ENCODE results near the gene PCSK6.

DNA sequence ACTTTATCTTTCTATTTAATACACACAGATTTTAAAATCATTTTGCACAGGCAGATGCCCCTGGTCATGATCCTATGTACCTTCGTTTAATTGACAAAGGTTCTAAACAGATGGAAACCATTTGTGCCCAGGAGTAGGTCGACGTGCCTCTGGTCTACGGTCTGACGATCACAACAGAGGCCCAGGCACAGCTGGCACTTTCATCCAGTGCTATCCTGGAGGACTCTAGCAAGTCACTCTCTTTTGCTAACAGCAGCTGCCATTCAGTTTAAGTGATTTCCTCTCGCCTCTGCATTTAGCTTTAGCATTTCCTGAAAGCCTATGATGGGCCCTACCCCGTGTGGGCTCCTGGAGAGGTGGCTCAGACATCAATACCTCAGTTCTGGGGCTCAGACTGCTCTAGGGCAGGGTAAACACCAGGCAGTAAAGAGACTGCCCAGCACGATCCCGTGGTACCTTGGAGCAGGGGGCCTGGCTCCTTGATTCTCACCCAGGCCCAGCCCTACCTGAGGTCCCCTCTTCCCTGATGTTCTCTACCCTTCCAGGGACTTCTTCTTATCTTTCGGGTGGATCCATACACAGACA lies 111.2 kb downstream of the PCSK6 start:
- TF ChIP-seq CHD7 (IDR thresholded peaks at IDR 0.05; ENCODE audit: insufficient replicate concordance, low read length), result no peak
- TF ChIP-seq EGR1 (IDR thresholded peaks at IDR 0.05; ENCODE audit: borderline replicate concordance, low read depth, low read length), result no peak
- TF ChIP-seq MAX (IDR thresholded peaks at IDR 0.05), result no peak
- TF ChIP-seq, protein P1, sequence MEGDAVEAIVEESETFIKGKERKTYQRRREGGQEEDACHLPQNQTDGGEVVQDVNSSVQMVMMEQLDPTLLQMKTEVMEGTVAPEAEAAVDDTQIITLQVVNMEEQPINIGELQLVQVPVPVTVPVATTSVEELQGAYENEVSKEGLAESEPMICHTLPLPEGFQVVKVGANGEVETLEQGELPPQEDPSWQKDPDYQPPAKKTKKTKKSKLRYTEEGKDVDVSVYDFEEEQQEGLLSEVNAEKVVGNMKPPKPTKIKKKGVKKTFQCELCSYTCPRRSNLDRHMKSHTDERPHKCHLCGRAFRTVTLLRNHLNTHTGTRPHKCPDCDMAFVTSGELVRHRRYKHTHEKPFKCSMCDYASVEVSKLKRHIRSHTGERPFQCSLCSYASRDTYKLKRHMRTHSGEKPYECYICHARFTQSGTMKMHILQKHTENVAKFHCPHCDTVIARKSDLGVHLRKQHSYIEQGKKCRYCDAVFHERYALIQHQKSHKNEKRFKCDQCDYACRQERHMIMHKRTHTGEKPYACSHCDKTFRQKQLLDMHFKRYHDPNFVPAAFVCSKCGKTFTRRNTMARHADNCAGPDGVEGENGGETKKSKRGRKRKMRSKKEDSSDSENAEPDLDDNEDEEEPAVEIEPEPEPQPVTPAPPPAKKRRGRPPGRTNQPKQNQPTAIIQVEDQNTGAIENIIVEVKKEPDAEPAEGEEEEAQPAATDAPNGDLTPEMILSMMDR (IDR thresholded peaks at IDR 0.05; ENCODE audit: control extremely low read depth in 1 of 3, insufficient read depth in 1 of 3, low read depth in 1 of 3, low read length in 3 of 3), result no peak
- no peak for TF ChIP-seq RAD21 (IDR thresholded peaks at IDR 0.05 in 1 of 2, conservative IDR thresholded peaks at IDR 0.05 in 1 of 2; ENCODE audit: low read depth in 2 of 2, low read length in 2 of 2)
- no peak for TF ChIP-seq TAF1 (IDR thresholded peaks at IDR 0.05; ENCODE audit: low read depth, low read length)
- TF ChIP-seq POLR2A (IDR thresholded peaks at IDR 0.05; ENCODE audit: control extremely low read depth in 1 of 2, low read depth in 2 of 2, low read length in 2 of 2), result no peak
- no peak for TF ChIP-seq EP300 (IDR thresholded peaks at IDR 0.05; ENCODE audit: borderline replicate concordance in 1 of 2, low read depth in 2 of 2, low read length in 2 of 2)
- no peak for TF ChIP-seq BRCA1 (IDR thresholded peaks at IDR 0.05; ENCODE audit: low read depth, low read length)
- no peak for TF ChIP-seq JUND (IDR thresholded peaks at IDR 0.05; ENCODE audit: low read length)
- TF ChIP-seq SIN3A (conservative IDR thresholded peaks at IDR 0.05 in 1 of 2, IDR thresholded peaks at IDR 0.05 in 1 of 2; ENCODE audit: low read depth in 1 of 2, low read length in 2 of 2), result no peak
- TF ChIP-seq CREB1 (IDR thresholded peaks at IDR 0.05), result no peak

Data from H1 (cell line).